Measurements from ENCODE around the gene BAHCC1.
A peak's percentile ranks its signal among the peaks of the same experiment; 100 is the strongest.
"Not testable (repeated sequence)": the region's sequence is repeated elsewhere in the genome, so short reads cannot be mapped to it uniquely, and the experiment has no call there.

The BAHCC1 gene

GRCh38 chr17:81414756-81415516, 19.7 kb downstream of the BAHCC1 start:
- peak; percentile 52 for DNase-seq

GRCh38 chr17:81415681-81416080, 20.4 kb downstream of the BAHCC1 start:
- no peak for DNase-seq

GRCh38 chr17:81416612-81417011, 21.4 kb downstream of the BAHCC1 start:
- peak; percentile 19 for DNase-seq

- DNase-seq, result no peak
These were observed 22.0 kb downstream of the BAHCC1 start for GRCh38 chr17:81417049-81417878.

- no peak for DNase-seq
These were observed 22.8 kb downstream of the BAHCC1 start for GRCh38 chr17:81417879-81418709.

GRCh38 chr17:81418710-81419318, 23.6 kb downstream of the BAHCC1 start:
- no peak for DNase-seq

- peak; percentile 96 for DNase-seq
These were observed 24.1 kb downstream of the BAHCC1 start for GRCh38 chr17:81419319-81419885.

GRCh38 chr17:81419886-81420768, 24.9 kb downstream of the BAHCC1 start:
- DNase-seq, result no peak

- DNase-seq, result no peak
These were observed 25.7 kb downstream of the BAHCC1 start for GRCh38 chr17:81420769-81421462.

GRCh38 chr17:81422776-81423697, 27.8 kb downstream of the BAHCC1 start:
- DNase-seq, result no peak

GRCh38 chr17:81423698-81424071, 28.4 kb downstream of the BAHCC1 start:
- no peak for DNase-seq

GRCh38 chr17:81424151-81425017, 29.1 kb downstream of the BAHCC1 start:
- DNase-seq, result no peak

GRCh38 chr17:81425041-81425440, 29.8 kb downstream of the BAHCC1 start:
- not testable (repeated sequence) for DNase-seq

GRCh38 chr17:81425716-81426392, 30.6 kb downstream of the BAHCC1 start:
- DNase-seq, result not testable (repeated sequence)

- DNase-seq, result no peak
These were observed 31.3 kb downstream of the BAHCC1 start for GRCh38 chr17:81426393-81427172.

- peak; percentile 47 for DNase-seq
These were observed 32.2 kb downstream of the BAHCC1 start for GRCh38 chr17:81427173-81428120.

All from NCI-H2171 (cell line).